Measurements from ENCODE around the gene TPSG1. TPM values are rescaled to one million over a fixed set of nuclear protein-coding genes. Genes with fewer than 3 reads are reported as not detected.

TPSG1 gene
- total RNA-seq, 1 experiment from 2014 or later = not detected

GRCh38 chr16:1201444-1201843 lies 23.6 kb downstream of the TPSG1 start:
- H3K79me2 ChIP-seq (ENCODE audit: insufficient read depth, low read length) = no peaks in the 10 kb centered on the region
- H3K9ac ChIP-seq (ENCODE audit: low read length) = no peak overlapping the region
- H3K27ac ChIP-seq (ENCODE audit: low read depth, low read length) = no peak overlapping the region
- no peaks in the 10 kb centered on the region for H3K27me3 ChIP-seq (ENCODE audit: insufficient read depth, low read length)
- H3K4me3 ChIP-seq (replicated peaks in 1 of 2; ENCODE audit: low read depth in 1 of 2, low read length in 2 of 2) = no peak overlapping the region
- H3K9me3 ChIP-seq (ENCODE audit: control insufficient read depth in 1 of 2, insufficient read depth in 1 of 2, low read depth in 1 of 2, low read length in 2 of 2) = no peaks in the 10 kb centered on the region
- ChIA-PET CTCF (no interaction called here), POLR2A (no interaction called here), RAD21 (ENCODE audit: low non-redundant PET in 1 of 2, low total read pairs in 2 of 2, uncharacterized antibody in 2 of 2, unreplicated experiment in 2 of 2) (no interaction called here)
- BruUV-seq (replicated peaks) = no TSS peak
- H3K4me1 ChIP-seq (ENCODE audit: control insufficient read depth in 1 of 2, insufficient read depth in 2 of 2, low read length in 2 of 2) = peaks cover 0 to 14% of the 10 kb centered on the region in 2 experiments; a peak in 2 of 4 replicates
- H4K20me1 ChIP-seq (ENCODE audit: insufficient read depth) = no peaks in the 10 kb centered on the region
- H3K9me2 ChIP-seq (ENCODE audit: insufficient read depth) = no peaks in the 10 kb centered on the region
- ATAC-seq (no peak), DNase-seq (ENCODE audit: low read depth, low spot score) (no peak)
- H3K4me2 ChIP-seq (ENCODE audit: low read length) = no peak overlapping the region
- H2AFZ ChIP-seq (ENCODE audit: low read depth, low read length, poor library complexity, severe bottlenecking) = no peak overlapping the region
- TF ChIP-seq ZNF274 (IDR thresholded peaks at IDR 0.05; ENCODE audit: low read depth, low read length) (no peak), SP1 (IDR thresholded peaks at IDR 0.05; ENCODE audit: low read depth) (no peak), YY1 (IDR thresholded peaks at IDR 0.05; ENCODE audit: extremely low read depth, insufficient replicate concordance, low read depth, low read length) (no peak), CEBPB (IDR thresholded peaks at IDR 0.05; ENCODE audit: low read depth) (no peak), TCF7L2 (IDR thresholded peaks at IDR 0.05; ENCODE audit: borderline replicate concordance, extremely low read depth, insufficient read depth, insufficient read length) (no peak), POLR2A (IDR thresholded peaks at IDR 0.05; ENCODE audit: borderline replicate concordance, extremely low read depth, insufficient read depth, insufficient read length) (no peak)
- TF ChIP-seq, protein P1, sequence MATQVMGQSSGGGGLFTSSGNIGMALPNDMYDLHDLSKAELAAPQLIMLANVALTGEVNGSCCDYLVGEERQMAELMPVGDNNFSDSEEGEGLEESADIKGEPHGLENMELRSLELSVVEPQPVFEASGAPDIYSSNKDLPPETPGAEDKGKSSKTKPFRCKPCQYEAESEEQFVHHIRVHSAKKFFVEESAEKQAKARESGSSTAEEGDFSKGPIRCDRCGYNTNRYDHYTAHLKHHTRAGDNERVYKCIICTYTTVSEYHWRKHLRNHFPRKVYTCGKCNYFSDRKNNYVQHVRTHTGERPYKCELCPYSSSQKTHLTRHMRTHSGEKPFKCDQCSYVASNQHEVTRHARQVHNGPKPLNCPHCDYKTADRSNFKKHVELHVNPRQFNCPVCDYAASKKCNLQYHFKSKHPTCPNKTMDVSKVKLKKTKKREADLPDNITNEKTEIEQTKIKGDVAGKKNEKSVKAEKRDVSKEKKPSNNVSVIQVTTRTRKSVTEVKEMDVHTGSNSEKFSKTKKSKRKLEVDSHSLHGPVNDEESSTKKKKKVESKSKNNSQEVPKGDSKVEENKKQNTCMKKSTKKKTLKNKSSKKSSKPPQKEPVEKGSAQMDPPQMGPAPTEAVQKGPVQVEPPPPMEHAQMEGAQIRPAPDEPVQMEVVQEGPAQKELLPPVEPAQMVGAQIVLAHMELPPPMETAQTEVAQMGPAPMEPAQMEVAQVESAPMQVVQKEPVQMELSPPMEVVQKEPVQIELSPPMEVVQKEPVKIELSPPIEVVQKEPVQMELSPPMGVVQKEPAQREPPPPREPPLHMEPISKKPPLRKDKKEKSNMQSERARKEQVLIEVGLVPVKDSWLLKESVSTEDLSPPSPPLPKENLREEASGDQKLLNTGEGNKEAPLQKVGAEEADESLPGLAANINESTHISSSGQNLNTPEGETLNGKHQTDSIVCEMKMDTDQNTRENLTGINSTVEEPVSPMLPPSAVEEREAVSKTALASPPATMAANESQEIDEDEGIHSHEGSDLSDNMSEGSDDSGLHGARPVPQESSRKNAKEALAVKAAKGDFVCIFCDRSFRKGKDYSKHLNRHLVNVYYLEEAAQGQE (IDR thresholded peaks at IDR 0.05; ENCODE audit: low read depth) = no peak
- intact Hi-C loops (cut with micrococcal nuclease) = no loop called here
- H3K36me3 ChIP-seq (ENCODE audit: control insufficient read depth in 1 of 2, insufficient read depth in 2 of 2, low read length in 2 of 2) = no peaks in the 10 kb centered on the region
